NCI-H774 (cell line): ENCODE data around the gene ADAMTSL1.

Source experiments
- DNase-seq: peaks from one replicate; lab custom pipeline; 2025; lab: John Stamatoyannopoulos, UW

ADAMTSL1 gene

GRCh38 chr9:18610956-18611355 lies 137.0 kb downstream of the ADAMTSL1 start:
- peak; percentile 85 for DNase-seq

- DNase-seq = no peak
Observed at GRCh38 chr9:18611971-18612370, 138.0 kb downstream of the ADAMTSL1 start.

- DNase-seq = no peak
Observed at GRCh38 chr9:18614116-18614515, 140.2 kb downstream of the ADAMTSL1 start.

DNA sequence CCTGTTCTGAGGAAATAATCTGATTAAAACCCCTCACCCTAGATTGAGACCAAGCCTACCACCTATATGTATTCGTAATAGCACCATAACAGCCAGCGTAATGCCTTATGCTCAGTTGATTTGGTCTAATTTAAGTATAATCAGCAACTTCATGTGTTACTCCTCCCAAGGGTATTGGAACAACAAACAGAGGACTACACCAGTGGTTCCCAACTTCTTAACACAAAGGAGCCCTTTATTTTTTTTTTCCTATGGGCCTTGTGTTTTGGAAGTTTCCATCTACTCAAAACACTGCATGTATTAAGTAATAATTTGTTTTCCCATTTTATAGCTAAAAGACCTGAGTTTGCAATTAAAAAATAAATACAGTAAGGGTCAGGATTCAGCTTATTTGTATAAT lies 140.7 kb downstream of the ADAMTSL1 start:
- no peak for DNase-seq

DNA sequence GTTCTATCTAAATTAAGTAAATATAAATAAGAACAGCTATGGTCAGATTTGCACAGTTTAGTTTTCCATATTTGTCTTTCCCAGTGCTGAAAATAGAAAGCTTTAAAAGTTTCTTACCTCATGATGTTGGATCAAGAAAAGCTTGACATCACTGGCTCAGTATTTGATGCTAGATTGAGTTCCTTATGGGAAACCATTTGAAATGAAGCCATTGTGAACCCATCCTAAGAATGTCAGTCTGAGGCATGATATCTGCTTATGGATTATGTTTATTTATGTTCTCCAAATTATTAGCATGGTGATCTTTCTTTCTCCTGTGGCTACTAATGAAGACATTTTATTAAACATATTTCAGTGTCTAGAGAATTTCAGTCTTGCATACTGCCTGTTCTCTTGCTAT lies 143.0 kb downstream of the ADAMTSL1 start:
- DNase-seq = no peak

- DNase-seq = no peak
Observed at GRCh38 chr9:18617759-18618158, 143.8 kb downstream of the ADAMTSL1 start.

DNA sequence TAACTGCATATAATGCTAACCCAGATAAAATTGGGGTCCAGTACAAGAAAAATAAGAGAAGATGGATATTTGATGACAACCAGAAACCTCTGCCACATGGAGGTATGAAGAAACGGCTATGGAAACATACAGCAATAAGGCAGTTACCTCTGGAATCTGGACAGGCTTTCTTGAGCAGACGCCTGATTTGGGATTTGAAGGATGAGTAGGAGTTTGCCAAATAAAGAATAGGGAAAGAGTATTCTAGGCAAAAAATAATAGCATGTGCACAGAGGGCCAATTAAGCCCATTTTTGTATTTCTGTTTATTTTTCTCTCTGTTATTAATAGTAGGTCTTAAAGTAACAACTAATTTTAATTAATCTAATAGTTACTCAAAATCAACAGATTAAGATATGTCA lies 144.9 kb downstream of the ADAMTSL1 start:
- no peak for DNase-seq

- no peak for DNase-seq
Observed at GRCh38 chr9:18622186-18622836, 148.4 kb downstream of the ADAMTSL1 start.

GRCh38 chr9:18623221-18624079 lies 149.5 kb downstream of the ADAMTSL1 start:
- DNase-seq = no peak

DNA sequence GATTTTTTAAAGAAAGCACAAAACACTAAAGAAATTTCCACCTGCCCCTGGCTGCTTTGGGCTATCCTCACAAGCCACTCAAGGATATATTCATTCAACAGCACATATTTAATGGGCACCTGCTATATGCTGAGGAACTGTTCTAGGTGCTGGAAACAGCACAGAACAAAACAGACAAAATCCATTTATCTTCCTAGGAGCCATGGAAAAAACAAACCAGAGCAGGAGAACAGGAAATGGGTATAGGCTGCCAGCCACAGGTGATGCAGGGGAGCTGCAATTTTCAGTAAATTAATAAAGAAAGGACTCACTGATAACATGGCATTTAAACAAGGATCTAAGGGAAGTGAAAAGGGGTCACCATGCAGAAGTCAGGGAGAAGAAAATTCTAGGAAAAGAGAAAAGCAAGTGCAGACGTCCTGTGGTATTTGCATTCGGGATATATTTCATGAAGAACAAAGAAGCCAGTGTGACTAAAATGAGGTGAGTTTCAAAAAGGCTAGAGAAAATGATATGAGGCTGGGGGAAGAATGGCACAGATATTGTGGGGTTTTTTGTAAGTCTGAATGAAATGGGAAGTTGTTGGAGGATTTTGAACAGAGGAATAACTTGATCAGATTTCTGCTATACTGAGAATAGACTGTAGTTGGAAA lies 152.2 kb downstream of the ADAMTSL1 start:
- DNase-seq = peak; percentile 17

DNA sequence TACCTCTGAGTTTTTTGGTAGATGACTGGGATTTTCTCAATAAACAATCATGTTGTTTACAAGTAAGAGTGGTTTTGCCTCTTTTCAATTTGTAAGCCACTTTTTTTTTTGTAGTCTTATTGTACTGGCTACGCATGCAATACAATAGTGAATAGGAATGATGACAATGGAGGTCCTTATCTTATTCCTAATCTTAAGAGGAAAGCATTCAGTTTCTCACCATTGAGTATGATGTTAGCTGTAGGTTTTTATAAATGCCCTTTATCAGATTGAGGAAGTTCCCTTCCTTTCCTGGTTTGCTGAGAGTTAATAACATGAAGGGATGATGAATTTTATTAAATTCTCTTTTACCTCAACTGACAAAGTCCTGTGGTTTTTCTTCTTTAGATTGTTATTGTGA lies 155.2 kb downstream of the ADAMTSL1 start:
- no peak for DNase-seq

DNA sequence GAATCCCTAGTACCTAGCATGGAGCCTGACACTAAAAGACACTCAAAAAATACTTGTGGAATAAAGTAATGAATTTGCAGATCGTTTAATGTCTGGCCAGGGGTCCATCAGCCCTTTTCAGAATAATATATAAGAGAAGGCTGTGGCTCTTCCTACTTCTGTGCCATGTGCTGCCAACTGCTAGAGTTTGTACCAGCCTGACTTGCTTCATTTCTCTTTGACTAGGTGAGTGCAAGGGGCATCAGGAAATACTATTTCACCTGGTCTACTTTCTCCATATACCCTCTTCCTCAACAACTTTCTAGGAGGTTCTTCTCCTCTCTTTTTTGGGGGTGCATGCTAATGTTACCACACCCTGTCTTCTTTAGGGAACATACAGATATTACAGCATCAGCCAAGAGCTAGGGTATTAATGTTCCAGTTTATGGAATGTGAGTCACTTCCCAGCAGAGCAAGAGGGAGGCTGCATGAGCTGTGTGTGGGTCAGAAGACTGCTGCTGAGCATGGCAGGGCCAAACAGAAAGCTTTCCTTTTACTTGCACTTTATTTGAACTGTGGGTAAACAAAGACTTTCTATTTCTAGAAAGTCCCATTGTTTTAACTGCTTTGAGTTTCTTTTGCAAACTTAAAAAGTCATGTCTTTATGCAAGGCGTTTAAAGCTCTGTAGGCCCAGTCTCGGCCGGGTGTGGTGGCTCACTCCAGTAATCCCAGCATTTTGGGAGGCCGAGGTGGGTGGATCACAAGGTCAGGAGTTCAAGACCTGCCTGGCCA lies 158.9 kb downstream of the ADAMTSL1 start:
- no peak for DNase-seq

DNA sequence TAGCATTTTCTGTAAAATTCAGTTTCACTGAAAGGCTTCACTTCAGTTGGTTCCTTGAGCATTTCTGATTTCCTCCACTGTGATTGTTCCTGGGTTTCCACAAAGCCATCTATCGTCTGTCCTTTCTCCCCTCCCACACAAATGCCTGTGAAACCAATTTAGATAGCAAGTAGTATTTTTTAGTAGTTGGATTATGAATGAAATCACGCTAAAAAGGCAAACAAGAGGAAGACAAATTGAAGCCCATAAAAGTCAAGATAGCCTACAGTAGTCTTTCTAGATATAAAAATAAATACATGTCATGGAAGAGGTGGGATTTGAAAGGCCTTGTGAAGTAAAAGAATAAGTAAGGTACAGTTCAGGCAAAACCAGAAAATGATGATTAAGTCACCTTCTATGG lies 162.8 kb downstream of the ADAMTSL1 start:
- no peak for DNase-seq

- DNase-seq = no peak
Observed at GRCh38 chr9:18638371-18639249, 164.7 kb downstream of the ADAMTSL1 start.

DNA sequence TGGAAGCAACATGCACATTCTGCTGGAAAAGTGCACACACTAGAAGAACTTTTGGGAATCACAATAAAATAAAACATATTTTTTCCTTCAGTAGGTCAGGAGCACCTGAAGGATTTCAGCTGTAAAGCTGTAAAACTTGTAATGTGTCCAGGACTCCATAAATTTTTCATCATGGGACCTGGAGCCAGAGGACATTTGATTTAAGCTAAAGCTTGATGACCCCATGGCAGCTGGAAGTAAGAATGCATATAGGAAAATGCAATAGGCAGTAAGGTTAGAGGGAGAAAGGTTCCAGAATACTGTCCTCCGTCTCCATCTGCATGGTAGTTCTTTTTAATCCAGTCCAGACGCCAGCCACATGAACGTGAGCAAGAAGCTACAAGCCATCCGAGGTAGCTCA lies 166.0 kb downstream of the ADAMTSL1 start:
- no peak for DNase-seq

DNA sequence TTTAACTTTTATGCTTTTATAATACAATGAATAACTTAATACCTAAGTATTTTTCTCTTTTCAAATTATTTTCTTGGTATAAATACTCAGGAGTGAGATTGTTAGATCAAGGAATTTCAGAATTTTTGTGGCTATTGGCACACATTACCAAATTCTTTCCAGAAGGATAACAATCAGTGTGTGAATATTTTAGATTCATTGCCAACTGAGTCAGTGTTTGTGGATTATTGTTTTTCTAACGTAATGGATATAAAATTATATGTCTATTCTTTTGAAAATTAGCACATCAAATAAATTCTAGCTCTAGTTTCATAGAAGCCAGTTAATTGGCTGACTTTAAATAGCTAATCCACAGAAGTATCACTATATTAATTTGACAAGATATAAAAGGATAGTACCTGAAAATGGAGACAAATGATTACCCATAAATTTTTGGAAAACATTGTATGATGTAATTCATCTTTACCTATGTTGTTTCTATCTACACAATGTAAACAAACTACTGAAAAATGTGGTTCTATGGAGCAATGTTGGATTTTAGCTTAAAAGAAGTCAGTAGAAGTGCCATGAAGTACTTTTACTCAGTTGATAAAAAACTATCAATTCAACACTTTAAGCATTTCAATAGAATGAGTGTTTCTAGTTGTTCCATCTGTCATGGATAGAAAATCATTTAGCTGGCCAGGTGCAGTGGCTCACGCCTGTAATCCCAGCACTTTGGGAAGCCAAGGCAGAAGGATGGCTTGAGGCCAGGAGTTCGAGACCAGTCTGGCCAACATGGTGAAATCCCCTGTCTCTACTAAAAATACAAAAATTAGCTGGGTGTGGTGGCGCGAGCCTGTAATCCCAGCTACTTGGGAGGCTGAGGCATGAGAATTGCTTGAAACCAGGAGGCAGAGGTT lies 185.1 kb downstream of the ADAMTSL1 start:
- DNase-seq = no peak

- DNase-seq = no peak
Observed at GRCh38 chr9:18660001-18660400, 186.0 kb downstream of the ADAMTSL1 start.

- no peak for DNase-seq
Observed at GRCh38 chr9:18662320-18662719, 188.4 kb downstream of the ADAMTSL1 start.

DNA sequence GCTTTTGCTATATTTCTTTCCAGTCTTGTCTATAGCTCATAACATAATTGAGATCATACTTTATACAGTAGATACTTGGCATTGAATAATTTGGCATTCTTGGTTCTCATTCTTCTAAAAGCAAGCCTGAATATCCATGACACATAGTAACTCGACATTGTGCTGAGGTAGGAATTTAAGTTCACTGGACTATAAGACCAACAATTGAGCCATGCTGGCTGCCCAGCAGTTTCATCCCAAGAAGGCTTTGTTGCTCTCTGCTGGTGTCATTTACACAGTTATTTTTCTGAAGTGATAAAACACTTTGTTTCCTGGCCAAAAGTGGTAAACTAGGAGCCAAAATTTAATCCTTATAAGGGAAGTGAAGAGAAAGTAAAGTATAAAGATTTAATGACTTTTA lies 192.0 kb downstream of the ADAMTSL1 start:
- no peak for DNase-seq

- DNase-seq = no peak
Observed at GRCh38 chr9:18666348-18666747, 192.4 kb downstream of the ADAMTSL1 start.
